ENCODE data around the gene FAM181A. TPM values are rescaled to one million over a fixed set of nuclear protein-coding genes. Genes with fewer than 3 reads are reported as not detected.

FAM181A gene
- total RNA-seq, 1 experiment from 2014 or later: not detected

DNA sequence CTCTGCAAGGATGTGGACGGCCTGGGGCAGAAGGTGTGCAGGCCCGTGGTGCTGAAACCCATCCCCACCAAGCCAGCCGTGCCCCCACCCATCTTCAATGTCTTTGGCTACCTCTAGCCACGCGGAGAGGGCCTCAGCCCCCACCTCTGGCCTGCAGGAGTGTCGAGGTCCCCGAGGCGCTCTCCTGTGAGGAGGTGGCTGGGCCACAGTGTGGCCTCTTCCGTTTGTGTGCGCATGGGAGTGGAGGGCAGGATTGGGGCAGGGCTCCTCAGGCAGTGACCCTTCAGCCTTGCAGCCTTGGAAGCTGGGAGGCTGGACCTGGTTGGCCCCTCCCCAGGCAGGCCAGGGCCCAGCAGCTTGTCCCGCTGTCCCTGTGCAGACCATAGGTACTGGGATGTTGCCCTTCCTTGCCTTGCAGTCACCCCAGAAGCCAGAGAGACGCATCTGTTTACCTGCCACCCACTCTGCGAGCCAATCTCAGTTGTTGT lies 1.9 kb downstream of the FAM181A start:
- BruUV-seq (replicated peaks): no TSS peak
- ChIA-PET POLR2A (ENCODE audit: low non-redundant PET) (no interaction called here), CTCF (no interaction called here)
- Histone ChIP-seq H3K27ac (ENCODE audit: low read depth, low read length, poor library complexity, severe bottlenecking) (no peak overlapping the region), H3K27me3 (replicated peaks; ENCODE audit: insufficient read depth, low read depth, low read length, poor library complexity) (no peaks in the 10 kb centered on the region), H3K4me1 (ENCODE audit: insufficient read depth, low read length, poor library complexity, severe bottlenecking) (no peaks in the 10 kb centered on the region), H3K9me3 (ENCODE audit: low read depth, low read length, poor library complexity, severe bottlenecking) (no peaks in the 10 kb centered on the region), H3K36me3 (ENCODE audit: insufficient read depth, low read length, poor library complexity, severe bottlenecking) (no peaks in the 10 kb centered on the region), H3K4me3 (ENCODE audit: low read depth, low read length, poor library complexity, severe bottlenecking) (no peak overlapping the region)
- no peak for TF ChIP-seq EZH2 (IDR thresholded peaks at IDR 0.05; ENCODE audit: borderline replicate concordance, low read depth, low read length, poor library complexity, severe bottlenecking)
- TF ChIP-seq, protein P1, sequence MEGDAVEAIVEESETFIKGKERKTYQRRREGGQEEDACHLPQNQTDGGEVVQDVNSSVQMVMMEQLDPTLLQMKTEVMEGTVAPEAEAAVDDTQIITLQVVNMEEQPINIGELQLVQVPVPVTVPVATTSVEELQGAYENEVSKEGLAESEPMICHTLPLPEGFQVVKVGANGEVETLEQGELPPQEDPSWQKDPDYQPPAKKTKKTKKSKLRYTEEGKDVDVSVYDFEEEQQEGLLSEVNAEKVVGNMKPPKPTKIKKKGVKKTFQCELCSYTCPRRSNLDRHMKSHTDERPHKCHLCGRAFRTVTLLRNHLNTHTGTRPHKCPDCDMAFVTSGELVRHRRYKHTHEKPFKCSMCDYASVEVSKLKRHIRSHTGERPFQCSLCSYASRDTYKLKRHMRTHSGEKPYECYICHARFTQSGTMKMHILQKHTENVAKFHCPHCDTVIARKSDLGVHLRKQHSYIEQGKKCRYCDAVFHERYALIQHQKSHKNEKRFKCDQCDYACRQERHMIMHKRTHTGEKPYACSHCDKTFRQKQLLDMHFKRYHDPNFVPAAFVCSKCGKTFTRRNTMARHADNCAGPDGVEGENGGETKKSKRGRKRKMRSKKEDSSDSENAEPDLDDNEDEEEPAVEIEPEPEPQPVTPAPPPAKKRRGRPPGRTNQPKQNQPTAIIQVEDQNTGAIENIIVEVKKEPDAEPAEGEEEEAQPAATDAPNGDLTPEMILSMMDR (conservative IDR thresholded peaks at IDR 0.05; ENCODE audit: low read depth, low read length): no peak
- no peak for DNase-seq (ENCODE audit: low spot score)
- intact Hi-C loops (cut with micrococcal nuclease; ENCODE audit: unreplicated experiment): no loop called here

DNA sequence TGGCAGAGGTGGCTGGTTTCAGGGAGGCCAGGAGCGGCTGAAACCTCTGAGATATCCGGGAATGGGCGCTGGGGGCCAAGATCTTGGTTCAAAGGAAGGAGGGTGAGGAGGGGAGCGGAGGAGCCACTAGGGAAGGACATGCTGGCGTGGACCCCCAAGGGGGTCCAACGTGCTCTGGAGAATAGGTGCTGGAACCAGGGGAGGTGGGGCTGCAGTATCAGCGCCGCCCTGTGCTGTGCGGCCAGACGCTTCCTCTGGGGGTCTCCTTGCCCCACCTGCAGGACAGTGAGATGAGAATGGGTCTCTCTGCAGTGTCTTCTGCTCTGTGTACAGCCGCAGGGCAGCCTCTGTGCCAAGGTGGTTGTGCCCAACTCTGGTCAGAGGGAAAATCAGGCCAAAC lies 2.5 kb downstream of the FAM181A start:
- Histone ChIP-seq H3K4me1 (ENCODE audit: insufficient read depth, low read length, poor library complexity, severe bottlenecking) (no peaks in the 10 kb centered on the region), H3K4me3 (ENCODE audit: low read depth, low read length, poor library complexity, severe bottlenecking) (no peak overlapping the region), H3K9me3 (ENCODE audit: low read depth, low read length, poor library complexity, severe bottlenecking) (no peaks in the 10 kb centered on the region), H3K36me3 (ENCODE audit: insufficient read depth, low read length, poor library complexity, severe bottlenecking) (no peaks in the 10 kb centered on the region), H3K27ac (ENCODE audit: low read depth, low read length, poor library complexity, severe bottlenecking) (no peak overlapping the region), H3K27me3 (replicated peaks; ENCODE audit: insufficient read depth, low read depth, low read length, poor library complexity) (no peaks in the 10 kb centered on the region)
- POLR2A ChIA-PET (ENCODE audit: low non-redundant PET): no interaction called here
- no peak for DNase-seq (ENCODE audit: low spot score)
- intact Hi-C loops (cut with micrococcal nuclease; ENCODE audit: unreplicated experiment): no loop called here
- TF ChIP-seq, protein P1 (conservative IDR thresholded peaks at IDR 0.05; ENCODE audit: low read depth, low read length): no peak
- no TSS peak for BruUV-seq (replicated peaks)
- CTCF ChIA-PET: no interaction called here

DNA sequence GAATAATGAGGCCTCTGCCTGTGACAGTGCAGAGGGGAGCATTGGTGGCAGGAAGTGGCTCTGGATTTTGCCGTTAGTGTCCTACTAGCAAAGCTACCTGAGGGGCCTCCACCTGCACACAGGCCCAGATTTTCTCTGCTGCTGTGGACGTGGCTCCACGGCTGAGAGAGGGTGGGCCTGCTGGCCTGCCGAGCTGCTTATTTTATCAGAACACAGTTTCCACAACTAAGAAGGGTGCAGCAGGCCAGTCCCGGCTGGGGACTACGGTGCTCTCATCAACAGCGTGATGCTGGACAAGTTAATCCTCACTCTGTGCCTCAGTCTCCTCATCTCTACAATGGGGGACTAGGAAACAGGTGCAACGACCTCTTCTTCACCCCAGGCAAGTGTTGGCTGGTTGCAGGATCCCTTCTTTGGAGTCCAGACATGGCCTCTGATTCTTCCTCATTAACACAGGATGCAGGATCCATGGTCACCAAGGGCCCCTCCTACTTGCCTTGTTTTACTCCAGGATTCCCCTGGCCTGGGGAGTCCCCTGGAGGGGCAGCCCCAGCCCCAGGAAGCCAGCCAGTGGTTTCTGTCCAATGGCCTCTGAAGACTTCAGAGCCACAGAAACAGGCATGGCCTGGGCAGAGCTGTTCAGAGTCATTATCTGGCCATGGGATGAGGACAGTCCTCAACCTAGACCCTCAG lies 3.3 kb downstream of the FAM181A start:
- no peaks in the 10 kb centered on the region for H3K27me3 ChIP-seq (replicated peaks; ENCODE audit: insufficient read depth, low read depth, low read length, poor library complexity)
- no peak for DNase-seq (ENCODE audit: low spot score)
- no peak for TF ChIP-seq EZH2 (IDR thresholded peaks at IDR 0.05; ENCODE audit: borderline replicate concordance, low read depth, low read length, poor library complexity, severe bottlenecking)
- TF ChIP-seq, protein P1 (conservative IDR thresholded peaks at IDR 0.05; ENCODE audit: low read depth, low read length): no peak
- intact Hi-C loops (cut with micrococcal nuclease; ENCODE audit: unreplicated experiment): no loop called here
- no peaks in the 10 kb centered on the region for H3K4me1 ChIP-seq (ENCODE audit: insufficient read depth, low read length, poor library complexity, severe bottlenecking)
- H3K36me3 ChIP-seq (ENCODE audit: insufficient read depth, low read length, poor library complexity, severe bottlenecking): no peaks in the 10 kb centered on the region
- ChIA-PET POLR2A (ENCODE audit: low non-redundant PET) (no interaction called here), CTCF (interaction anchor here (0.8 kb wide), 1 partner anchor 9 kb away, joined by 3 read pairs; no protein-coding TSS in a partner anchor)
- no peaks in the 10 kb centered on the region for H3K9me3 ChIP-seq (ENCODE audit: low read depth, low read length, poor library complexity, severe bottlenecking)
- H3K27ac ChIP-seq (ENCODE audit: low read depth, low read length, poor library complexity, severe bottlenecking): no peak overlapping the region
- no peak overlapping the region for H3K4me3 ChIP-seq (ENCODE audit: low read depth, low read length, poor library complexity, severe bottlenecking)
- no TSS peak for BruUV-seq (replicated peaks)
